Measurements from ENCODE around the gene SPATS2L.

DNA sequence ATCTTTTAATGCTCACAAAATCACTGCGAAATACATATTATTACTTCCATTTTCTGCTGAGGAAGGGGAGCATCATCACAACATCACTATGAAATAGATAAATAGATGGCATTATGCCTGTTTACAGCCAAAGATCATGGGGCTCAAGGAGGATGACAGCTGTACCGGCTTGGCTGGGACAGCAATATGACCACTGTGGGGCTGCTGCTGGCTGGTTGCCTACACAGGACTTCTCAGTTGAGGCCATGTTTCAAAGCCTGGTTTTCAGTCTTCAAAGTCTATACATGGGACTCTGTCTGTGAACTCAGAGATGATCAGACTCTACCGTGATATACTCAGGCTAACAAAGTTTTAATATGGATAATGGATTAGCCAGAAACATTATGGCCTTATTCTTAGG, 58.7 kb downstream of the SPATS2L start:
- TF ChIP-seq, protein P1, sequence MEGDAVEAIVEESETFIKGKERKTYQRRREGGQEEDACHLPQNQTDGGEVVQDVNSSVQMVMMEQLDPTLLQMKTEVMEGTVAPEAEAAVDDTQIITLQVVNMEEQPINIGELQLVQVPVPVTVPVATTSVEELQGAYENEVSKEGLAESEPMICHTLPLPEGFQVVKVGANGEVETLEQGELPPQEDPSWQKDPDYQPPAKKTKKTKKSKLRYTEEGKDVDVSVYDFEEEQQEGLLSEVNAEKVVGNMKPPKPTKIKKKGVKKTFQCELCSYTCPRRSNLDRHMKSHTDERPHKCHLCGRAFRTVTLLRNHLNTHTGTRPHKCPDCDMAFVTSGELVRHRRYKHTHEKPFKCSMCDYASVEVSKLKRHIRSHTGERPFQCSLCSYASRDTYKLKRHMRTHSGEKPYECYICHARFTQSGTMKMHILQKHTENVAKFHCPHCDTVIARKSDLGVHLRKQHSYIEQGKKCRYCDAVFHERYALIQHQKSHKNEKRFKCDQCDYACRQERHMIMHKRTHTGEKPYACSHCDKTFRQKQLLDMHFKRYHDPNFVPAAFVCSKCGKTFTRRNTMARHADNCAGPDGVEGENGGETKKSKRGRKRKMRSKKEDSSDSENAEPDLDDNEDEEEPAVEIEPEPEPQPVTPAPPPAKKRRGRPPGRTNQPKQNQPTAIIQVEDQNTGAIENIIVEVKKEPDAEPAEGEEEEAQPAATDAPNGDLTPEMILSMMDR (IDR thresholded peaks at IDR 0.05): no peak
- no peak for TF ChIP-seq POLR2AphosphoS5 (IDR thresholded peaks at IDR 0.05)

Data from prostate gland (tissue), 2 donors.